HG03175 (cell line): Measurements from ENCODE around the gene AUTS2.

ENCODE experiments used
- ATAC-seq: cut with Tn5 transposase; IDR thresholded peaks from one replicate; pipeline ENCODE4 v1.9.1; 2021; ENCODE audit warnings: mild to moderate bottlenecking, moderate library complexity; ENCODE audit not compliant: unreplicated experiment

Gene AUTS2

GRCh38 chr7:70092314-70093204, 494.3 kb downstream of the AUTS2 start:
- no peak for ATAC-seq

GRCh38 chr7:70093205-70093904, 495.1 kb downstream of the AUTS2 start:
- ATAC-seq = no peak

GRCh38 chr7:70094831-70095230, 496.6 kb downstream of the AUTS2 start:
- ATAC-seq = no peak

GRCh38 chr7:70097645-70098044, 499.4 kb downstream of the AUTS2 start:
- ATAC-seq = no peak

- ATAC-seq = no peak
Measured at GRCh38 chr7:70098133-70098561, 499.9 kb downstream of the AUTS2 start.

- no peak for ATAC-seq
Measured at GRCh38 chr7:70098905-70099672, 500.8 kb downstream of the AUTS2 start.

- ATAC-seq = no peak
Measured at GRCh38 chr7:70104243-70104642, 506.0 kb downstream of the AUTS2 start.

GRCh38 chr7:70113078-70113477, 514.8 kb downstream of the AUTS2 start:
- no peak for ATAC-seq

GRCh38 chr7:70113536-70113935, 515.3 kb downstream of the AUTS2 start:
- no peak for ATAC-seq

- no peak for ATAC-seq
Measured at GRCh38 chr7:70114806-70115205, 516.5 kb downstream of the AUTS2 start.

- no peak for ATAC-seq
Measured at GRCh38 chr7:70116244-70116643, 518.0 kb downstream of the AUTS2 start.

GRCh38 chr7:70116867-70117266, 518.6 kb downstream of the AUTS2 start:
- ATAC-seq = no peak

GRCh38 chr7:70120851-70121250, 522.6 kb downstream of the AUTS2 start:
- no peak for ATAC-seq

GRCh38 chr7:70131817-70132216, 533.5 kb downstream of the AUTS2 start:
- no peak for ATAC-seq

- ATAC-seq = no peak
Measured at GRCh38 chr7:70132226-70132851, 534.1 kb downstream of the AUTS2 start.

- ATAC-seq = no peak
Measured at GRCh38 chr7:70132852-70133690, 534.8 kb downstream of the AUTS2 start.

GRCh38 chr7:70134029-70134770, 535.9 kb downstream of the AUTS2 start:
- no peak for ATAC-seq

- no peak for ATAC-seq
Measured at GRCh38 chr7:70135656-70136055, 537.4 kb downstream of the AUTS2 start.

GRCh38 chr7:70137126-70137525, 538.9 kb downstream of the AUTS2 start:
- no peak for ATAC-seq
